HEK293 (cell line): Measurements from ENCODE around the gene PITPNM3.

Experiments
- CTCF ChIP-seq: fragments of 450-650 bp; formaldehyde crosslinking; IDR thresholded peaks from 2 replicates; pipeline ENCODE4 v1.5.1; 2016; ENCODE audit warnings: missing biosample characterization, missing genetic modification characterization
- MEIS1 ChIP-seq: sonication (generic); formaldehyde crosslinking; IDR thresholded peaks from 2 replicates; pipeline ENCODE4 v1.8.1; 2022; ENCODE audit warnings: missing genetic modification reagents, mild to moderate bottlenecking, borderline replicate concordance
- REST ChIP-seq: fragments of 450-650 bp; formaldehyde crosslinking; IDR thresholded peaks from 2 replicates; pipeline ENCODE4 v1.5.1; 2016; ENCODE audit warnings: missing biosample characterization, missing genetic modification characterization
- SP2 ChIP-seq: fragments of 450-650 bp; formaldehyde crosslinking; IDR thresholded peaks from 2 replicates; pipeline ENCODE4 v1.5.1; 2016; ENCODE audit warnings: missing biosample characterization, missing genetic modification characterization
- ZBTB11 ChIP-seq: fragments of 450-650 bp; formaldehyde crosslinking; conservative IDR thresholded peaks from 2 replicates; pipeline ENCODE4 v1.5.1; 2016; ENCODE audit warnings: low read depth, missing biosample characterization, missing genetic modification characterization
- ZFP69B ChIP-seq: fragments of 450-650 bp; formaldehyde crosslinking; IDR thresholded peaks from 2 replicates; pipeline ENCODE4 v1.5.1; 2016; ENCODE audit warnings: missing biosample characterization, missing genetic modification characterization
- ZNF488 ChIP-seq: fragments of 450-650 bp; formaldehyde crosslinking; IDR thresholded peaks from 2 replicates; pipeline ENCODE4 v1.5.1; 2016; ENCODE audit warnings: missing biosample characterization, missing genetic modification characterization
- ZNF510 ChIP-seq: fragments of 450-650 bp; formaldehyde crosslinking; IDR thresholded peaks from 2 replicates; pipeline ENCODE4 v1.5.1; 2018; ENCODE audit warnings: mild to moderate bottlenecking, missing genetic modification characterization, missing biosample characterization; ENCODE audit not compliant: insufficient replicate concordance

- TF ChIP-seq ZNF510 (tag by site-specific recombination), result no peak
- TF ChIP-seq ZBTB11 (tag by site-specific recombination), result no peak
- no peak for TF ChIP-seq ZFP69B (tag by site-specific recombination)
- no peak for TF ChIP-seq SP2 (tag by site-specific recombination)
- TF ChIP-seq CTCF (tag by site-specific recombination), result no peak
- no peak for TF ChIP-seq REST
- TF ChIP-seq ZNF488 (tag by site-specific recombination), result no peak
- no peak for TF ChIP-seq MEIS1
These were observed 47.5 kb upstream of the PITPNM3 start for GRCh38 chr17:6603744-6604325.
